Measurements from ENCODE around the gene TBL3.

DNA sequence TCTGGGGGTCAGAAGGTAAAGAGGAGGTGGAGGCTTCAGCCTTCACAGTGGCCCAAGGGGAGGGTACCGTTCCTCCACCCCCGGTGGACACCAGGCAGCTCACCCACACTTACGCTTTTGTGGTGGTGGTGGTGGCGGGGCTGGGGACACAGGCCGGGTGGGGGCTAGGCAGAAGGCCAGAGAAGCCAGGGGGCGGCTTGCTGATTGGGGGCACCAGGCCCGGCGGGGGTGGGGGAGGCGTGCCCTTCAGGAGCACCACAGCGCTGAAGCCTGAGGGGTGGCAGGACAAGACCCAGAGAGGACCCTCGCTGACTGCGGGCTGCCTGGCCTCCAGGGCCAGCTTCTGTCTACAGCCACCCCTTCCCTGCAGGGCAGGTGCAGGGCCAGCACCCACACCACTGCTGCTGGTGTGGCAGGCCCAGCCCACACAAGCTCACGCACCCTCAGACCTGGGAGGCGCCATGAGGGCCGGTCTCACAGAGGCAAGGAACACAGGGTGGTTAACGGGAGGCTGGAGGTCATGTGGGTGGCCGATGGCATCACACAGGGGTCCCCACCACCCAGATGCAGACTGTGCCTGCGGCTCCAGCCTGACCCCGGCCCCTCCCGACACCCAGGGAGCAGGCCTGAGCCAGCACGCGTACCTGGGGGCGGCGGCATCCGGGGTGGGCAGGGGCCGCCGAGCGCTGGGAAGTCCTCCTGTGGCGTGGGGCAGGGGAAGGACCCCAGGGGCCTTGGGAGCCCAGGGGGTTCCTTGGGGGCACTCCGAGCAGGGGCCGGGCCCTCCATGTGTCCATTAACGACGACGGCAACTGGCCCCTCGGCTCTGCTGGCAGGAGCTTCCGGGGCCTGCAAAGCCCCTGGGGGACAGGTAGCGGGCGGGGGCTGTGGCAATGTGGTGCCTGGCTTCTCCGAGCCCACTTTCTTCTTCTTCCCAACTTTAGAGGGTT is 27.3 kb downstream of the TBL3 start:
- TF ChIP-seq PPARA (CRISPR knock-in tag; IDR thresholded peaks at IDR 0.05; ENCODE audit: borderline replicate concordance) (no peak), TOX (CRISPR knock-in tag; IDR thresholded peaks at IDR 0.05; ENCODE audit: borderline replicate concordance) (no peak), ZFP3 (CRISPR knock-in tag; IDR thresholded peaks at IDR 0.05) (no peak)
- TF ChIP-seq, protein P1, sequence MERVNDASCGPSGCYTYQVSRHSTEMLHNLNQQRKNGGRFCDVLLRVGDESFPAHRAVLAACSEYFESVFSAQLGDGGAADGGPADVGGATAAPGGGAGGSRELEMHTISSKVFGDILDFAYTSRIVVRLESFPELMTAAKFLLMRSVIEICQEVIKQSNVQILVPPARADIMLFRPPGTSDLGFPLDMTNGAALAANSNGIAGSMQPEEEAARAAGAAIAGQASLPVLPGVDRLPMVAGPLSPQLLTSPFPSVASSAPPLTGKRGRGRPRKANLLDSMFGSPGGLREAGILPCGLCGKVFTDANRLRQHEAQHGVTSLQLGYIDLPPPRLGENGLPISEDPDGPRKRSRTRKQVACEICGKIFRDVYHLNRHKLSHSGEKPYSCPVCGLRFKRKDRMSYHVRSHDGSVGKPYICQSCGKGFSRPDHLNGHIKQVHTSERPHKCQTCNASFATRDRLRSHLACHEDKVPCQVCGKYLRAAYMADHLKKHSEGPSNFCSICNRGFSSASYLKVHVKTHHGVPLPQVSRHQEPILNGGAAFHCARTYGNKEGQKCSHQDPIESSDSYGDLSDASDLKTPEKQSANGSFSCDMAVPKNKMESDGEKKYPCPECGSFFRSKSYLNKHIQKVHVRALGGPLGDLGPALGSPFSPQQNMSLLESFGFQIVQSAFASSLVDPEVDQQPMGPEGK (CRISPR knock-in tag; IDR thresholded peaks at IDR 0.05; ENCODE audit: borderline replicate concordance) = no peak
- TF ChIP-seq, protein P2, sequence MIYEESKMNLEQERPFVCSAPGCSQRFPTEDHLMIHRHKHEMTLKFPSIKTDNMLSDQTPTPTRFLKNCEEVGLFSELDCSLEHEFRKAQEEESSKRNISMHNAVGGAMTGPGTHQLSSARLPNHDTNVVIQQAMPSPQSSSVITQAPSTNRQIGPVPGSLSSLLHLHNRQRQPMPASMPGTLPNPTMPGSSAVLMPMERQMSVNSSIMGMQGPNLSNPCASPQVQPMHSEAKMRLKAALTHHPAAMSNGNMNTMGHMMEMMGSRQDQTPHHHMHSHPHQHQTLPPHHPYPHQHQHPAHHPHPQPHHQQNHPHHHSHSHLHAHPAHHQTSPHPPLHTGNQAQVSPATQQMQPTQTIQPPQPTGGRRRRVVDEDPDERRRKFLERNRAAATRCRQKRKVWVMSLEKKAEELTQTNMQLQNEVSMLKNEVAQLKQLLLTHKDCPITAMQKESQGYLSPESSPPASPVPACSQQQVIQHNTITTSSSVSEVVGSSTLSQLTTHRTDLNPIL (CRISPR knock-in tag; IDR thresholded peaks at IDR 0.05; ENCODE audit: low read depth) = no peak

Data from SK-N-SH treated with all-trans-retinoic acid at 6 μM for 48 hours (cell line).